Stomach (tissue), 4 donors: ENCODE results near the gene UPF2.

Experiments used
- CTCF ChIP-seq, 7 experiments: fragments of 450-650 bp in 4 of 7; fragments of 200-600 bp in 3 of 7; sonication (generic) in 3 of 7; IDR thresholded peaks; one replicate each; pipeline ENCODE4 v1.5.1; 2016 to 2019; ENCODE audit warnings: antibody characterized with exemption in 7 of 7, control low read depth in 2 of 7, mild to moderate bottlenecking in 1 of 7
- EP300 ChIP-seq: sonication (generic); formaldehyde crosslinking; IDR thresholded peaks from one replicate; pipeline ENCODE4 v1.6.1; 2017; ENCODE audit warnings: antibody characterized with exemption
- POLR2A ChIP-seq, 4 donors: fragments of 450-650 bp; IDR thresholded peaks; one replicate each; pipeline ENCODE4 v1.6.1; 2016; ENCODE audit warnings: antibody characterized with exemption in 4 of 4, control low read depth in 2 of 4, mild to moderate bottlenecking in 1 of 4, moderate library complexity in 1 of 4
- POLR2AphosphoS5 ChIP-seq, 3 donors: sonication (generic); formaldehyde crosslinking; IDR thresholded peaks; one replicate each; pipeline ENCODE4 v1.6.1; 2016; ENCODE audit warnings: antibody characterized with exemption in 3 of 3

- TF ChIP-seq CTCF (IDR thresholded peaks at IDR 0.05): no peak
- TF ChIP-seq EP300: no peak
- no peak for TF ChIP-seq POLR2AphosphoS5 (IDR thresholded peaks at IDR 0.05)
- TF ChIP-seq POLR2A (IDR thresholded peaks at IDR 0.05): no peak
Measured at GRCh38 chr10:11885437-11886137, 157.0 kb downstream of the UPF2 start.
